HG02970 (cell line): ENCODE data around the gene UHRF1.
"Not testable (repeated sequence)": the region's sequence is repeated elsewhere in the genome, so short reads cannot be mapped to it uniquely, and the experiment has no call there.

Experiments
- ATAC-seq: cut with Tn5 transposase; IDR thresholded peaks from one replicate; pipeline ENCODE4 v1.9.1; 2021; ENCODE audit warnings: mild to moderate bottlenecking, moderate library complexity, moderate number of reproducible peaks; ENCODE audit not compliant: unreplicated experiment, low FRiP score

UHRF1 gene

GRCh38 chr19:4909156-4909896 lies at the start of gene UHRF1:
Gene UHRF1 (plus strand): TSS chr19:4909501. CDS start chr19:4910886, 1,385 bp downstream.
- no peak for ATAC-seq

GRCh38 chr19:4859697-4860096 lies 49.6 kb upstream of the UHRF1 start:
- no peak for ATAC-seq

- no peak for ATAC-seq
Measured at GRCh38 chr19:4861147-4861546, 48.2 kb upstream of the UHRF1 start.

- no peak for ATAC-seq
Measured at GRCh38 chr19:4866595-4867424, 42.5 kb upstream of the UHRF1 start.

- peak; percentile 72 for ATAC-seq
Measured at GRCh38 chr19:4867534-4868285, 41.6 kb upstream of the UHRF1 start, which contains the start of gene PLIN3. Gene PLIN3 (minus strand): TSS chr19:4867667. CDS start chr19:4861394, 6,273 bp downstream.

GRCh38 chr19:4868286-4868834 lies 40.9 kb upstream of the UHRF1 start:
- no peak for ATAC-seq

DNA sequence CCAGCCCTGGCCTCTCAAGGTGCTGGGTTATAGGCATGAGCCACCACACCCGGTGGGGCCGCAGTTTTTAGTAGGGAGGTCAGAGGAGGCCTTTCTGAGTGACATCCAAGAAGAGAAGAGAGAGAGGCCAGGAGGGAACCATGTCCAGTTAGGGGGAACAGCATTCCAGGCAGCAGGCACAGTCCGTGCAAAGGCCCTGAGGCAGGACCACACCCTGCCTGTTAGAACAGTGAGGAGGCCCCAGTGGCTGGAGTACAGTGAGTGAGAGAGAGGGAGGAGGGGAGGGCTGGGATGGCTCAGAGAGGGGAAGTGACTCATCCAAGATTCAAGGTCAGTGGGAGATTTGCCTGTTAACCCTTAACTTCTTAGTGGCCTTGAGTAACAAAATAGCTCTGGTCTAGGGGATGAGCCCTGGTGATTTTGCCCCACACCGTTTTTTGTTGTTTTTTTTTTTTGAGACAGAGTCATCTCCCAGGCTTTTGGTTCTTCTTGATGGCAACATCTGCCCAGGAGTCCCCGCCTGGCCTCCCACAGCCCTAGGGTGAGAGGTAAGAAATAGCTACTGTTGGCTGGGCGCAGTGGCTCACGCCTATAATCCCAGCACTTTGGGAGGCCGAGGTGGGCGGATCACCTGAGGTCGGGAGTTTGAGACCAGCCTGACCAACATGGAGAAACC lies 39.1 kb upstream of the UHRF1 start:
- no peak for ATAC-seq

- no peak for ATAC-seq
Measured at GRCh38 chr19:4871711-4872110, 37.6 kb upstream of the UHRF1 start.

DNA sequence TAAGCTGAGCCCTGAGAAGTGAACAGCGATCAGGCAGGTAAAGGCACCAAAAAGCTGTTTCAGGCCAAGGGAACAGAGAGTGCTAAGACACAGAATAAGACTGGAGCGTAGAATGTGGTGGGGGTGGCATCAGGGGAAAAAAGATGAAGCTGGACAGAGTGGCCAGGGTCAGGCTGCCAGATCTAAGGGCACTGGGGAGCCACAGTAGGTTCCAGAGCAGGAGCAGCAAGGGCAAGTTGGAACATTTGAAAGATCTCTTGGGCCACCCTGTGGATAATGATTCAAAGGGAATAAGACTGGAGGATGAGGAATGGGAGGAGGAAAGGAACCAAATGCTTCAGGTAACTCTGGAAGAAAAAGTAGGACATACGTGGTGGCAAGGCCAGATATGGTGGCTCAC lies 35.4 kb upstream of the UHRF1 start:
- no peak for ATAC-seq

DNA sequence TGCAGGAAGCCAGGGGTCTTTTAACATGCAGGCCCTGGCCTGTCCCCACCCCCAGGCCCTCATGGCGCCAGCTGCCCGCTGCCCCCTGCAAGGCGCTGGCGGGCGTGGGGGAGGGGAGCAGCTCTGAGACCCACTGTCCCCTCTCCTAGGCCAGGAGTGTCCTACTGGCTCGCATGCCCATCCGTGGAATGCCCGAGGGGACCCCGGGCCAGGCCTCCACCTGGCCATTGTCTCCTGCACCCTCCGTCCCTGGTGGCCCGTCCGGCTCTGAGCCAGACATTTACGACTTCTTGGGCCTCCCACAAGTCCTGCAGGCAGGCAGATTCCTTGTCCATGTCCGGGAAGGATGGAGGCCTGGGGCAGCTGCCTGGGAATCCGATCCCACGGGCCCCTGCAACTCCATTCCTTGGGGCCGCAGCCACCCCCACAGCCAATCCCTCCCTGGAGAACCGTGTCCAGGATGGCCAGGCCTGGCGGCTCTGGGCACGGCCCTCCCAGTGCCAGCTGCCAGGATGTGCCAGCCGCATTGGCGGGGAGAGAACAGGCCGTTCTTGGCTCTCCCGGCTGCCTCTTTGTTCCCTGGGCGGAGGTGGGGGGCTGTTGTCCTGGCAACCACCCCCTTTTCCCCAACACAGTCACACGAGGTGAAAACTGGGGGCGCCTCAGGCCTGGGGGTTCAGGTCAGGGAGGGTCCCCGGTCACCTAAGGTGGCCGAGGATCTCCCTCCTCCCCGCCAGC lies 31.4 kb upstream of the UHRF1 start:
- no peak for ATAC-seq

DNA sequence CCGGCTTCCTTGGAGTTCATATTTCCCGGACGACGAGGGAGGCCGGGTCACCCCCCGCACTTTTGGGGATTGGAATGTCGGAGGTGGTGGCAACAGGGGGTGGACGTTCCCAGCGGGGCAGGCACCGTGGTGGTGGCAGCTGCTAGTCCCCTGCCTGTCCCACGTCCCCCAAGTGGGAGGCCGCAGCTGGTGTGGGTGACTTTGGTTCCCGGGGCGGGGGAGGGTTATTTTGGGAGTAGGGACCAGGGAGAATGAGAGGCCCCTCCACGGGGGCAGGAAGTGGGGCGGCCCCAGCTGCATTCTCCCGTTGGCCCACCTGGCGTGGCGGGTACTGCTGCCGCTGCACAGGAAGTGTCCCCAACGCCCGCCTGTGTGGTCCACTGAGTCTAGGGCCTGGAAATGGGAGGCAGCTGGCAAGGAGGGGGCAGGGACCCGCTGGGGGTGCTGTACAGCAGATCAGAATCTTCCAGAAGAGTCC lies 30.8 kb upstream of the UHRF1 start:
- no peak for ATAC-seq

DNA sequence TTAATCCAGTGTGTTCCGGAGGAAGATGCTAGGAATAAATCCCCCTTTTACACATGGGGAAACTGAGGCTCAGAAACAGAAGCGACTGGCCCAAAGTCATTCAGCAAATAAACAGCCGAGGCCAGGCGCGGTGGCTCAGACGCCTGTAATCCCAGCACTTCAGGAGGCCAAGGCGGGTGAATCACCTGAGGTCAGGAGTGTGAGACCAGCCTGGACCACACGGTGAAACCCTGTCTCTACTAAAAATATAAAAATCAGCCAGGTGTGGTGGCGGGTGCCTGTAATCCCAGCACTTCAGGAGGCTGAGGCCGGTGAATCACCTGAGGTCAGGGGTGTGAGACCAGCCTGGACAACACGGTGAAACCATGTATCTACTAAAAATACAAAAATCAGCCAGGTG lies 30.3 kb upstream of the UHRF1 start:
- ATAC-seq = no peak

GRCh38 chr19:4882874-4883273 lies 26.4 kb upstream of the UHRF1 start:
- not testable (repeated sequence) for ATAC-seq

DNA sequence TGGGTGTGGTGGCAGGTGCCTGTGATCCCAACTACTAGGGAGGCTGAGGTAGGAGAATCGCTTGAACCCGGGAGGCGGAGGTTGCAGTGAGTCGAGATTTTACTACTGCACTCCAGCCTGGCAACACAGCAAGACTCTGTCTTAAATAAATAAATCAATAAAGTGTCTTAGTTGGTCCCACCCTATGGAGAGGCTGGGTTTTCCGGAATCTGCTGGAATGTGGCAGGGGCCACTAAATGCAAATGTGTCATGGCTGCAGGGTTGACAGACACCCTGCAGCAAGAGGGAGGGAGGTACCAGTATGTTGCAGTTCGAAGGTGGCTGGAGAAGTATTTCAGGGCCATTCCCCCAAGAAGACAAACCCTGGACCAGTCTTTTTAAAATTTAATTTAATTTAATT lies 24.3 kb upstream of the UHRF1 start:
- not testable (repeated sequence) for ATAC-seq

DNA sequence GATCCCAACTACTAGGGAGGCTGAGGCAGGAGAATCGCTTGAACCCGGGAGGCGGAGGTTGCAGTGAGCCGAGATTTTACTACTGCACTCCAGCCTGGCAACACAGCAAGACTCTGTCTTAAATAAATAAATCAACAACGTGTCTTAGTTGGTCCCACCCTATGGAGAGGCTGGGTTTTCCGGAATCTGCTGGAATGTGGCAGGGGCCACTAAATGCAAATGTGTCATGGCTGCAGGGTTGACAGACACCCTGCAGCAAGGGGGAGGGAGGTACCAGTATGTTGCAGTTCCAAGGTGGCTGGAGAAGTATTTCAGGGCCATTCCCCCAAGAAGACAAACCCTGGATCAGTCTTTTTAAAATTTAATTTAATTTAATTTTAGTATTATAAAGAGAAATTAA lies 21.5 kb upstream of the UHRF1 start:
- not testable (repeated sequence) for ATAC-seq

DNA sequence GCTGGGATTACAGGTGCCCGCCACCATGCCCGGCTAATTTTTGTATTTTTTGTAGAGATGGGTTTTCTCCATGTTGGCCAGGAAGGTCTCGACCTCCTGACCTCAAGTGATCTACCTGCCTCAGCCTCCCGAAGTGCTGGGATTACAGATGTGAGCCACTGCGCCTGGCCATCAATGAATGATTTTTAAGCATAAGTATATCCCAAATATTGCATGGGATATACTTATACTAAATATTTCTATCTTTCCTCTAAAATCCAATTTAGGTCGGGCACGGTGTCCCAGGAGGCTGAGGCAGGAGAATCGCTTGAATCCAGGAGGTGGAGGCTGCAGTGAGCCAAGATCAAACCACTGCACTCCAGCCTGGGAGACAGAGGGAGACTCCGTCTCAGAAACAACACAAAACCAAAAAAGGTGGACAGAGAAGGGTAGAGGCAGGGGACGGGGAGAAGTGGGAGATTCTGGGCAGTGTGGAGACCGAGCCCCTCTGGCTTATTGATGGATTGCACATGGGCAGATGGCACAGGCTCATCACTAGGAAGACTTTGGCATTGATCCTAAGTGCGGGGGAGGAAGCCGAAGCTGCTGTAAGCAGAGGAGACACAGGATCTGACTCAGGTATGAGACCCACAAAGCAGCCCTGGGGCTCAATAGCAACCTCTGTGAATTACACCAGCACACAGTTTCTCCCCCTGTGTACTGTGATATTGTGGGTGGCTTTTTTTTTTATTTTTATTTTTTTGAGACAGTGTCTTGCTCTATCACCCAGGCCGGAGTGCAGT lies 20.1 kb upstream of the UHRF1 start:
- ATAC-seq = no peak

DNA sequence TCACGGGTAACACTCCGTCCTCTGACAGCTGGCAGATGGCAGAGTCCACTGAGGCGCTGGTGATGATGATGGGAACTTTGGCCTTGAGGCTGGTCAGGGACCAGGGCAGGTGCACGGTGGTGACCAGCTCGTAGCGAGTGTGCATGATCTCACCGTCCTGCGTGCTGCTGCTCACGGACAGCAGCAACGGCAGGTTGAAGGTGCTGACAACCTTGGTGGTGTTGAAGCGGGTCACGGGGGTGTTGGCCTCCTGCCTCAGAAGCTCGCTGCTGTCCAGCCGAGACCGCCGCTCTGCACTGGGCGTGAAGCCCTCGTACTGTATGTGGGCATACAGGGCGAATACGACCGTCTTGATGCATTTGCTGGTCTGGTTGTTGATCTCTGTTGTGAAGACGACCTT lies 18.2 kb upstream of the UHRF1 start:
- ATAC-seq = no peak

DNA sequence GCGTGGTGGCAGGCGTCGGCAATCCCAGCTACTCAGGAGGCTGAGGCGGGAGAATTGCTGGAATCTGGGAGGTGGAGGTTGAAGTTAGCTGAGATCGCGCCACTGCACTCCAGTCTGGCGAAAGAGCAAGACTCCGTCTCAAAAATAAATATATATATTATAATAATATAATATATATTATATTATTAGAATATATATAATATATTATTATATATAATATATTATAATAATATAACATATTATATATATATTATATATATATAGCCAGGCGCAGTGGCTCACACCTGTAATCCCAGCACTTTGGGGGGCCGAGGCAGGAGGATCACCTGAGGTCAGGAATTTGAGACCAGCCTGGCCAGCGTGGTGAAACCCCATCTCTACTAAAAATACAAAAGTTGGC lies 16.3 kb upstream of the UHRF1 start:
- not testable (repeated sequence) for ATAC-seq

- no peak for ATAC-seq
Measured at GRCh38 chr19:4896372-4896771, 12.9 kb upstream of the UHRF1 start.
